Neural crest cell (in vitro differentiated cells): ENCODE data around the gene TMEM259. TPM values are rescaled to one million over a fixed set of nuclear protein-coding genes. Genes with fewer than 3 reads are reported as not detected.

Experiments
- DNase-seq: peaks from one replicate; pipeline ENCODE4 v3.0.0; 2021; ENCODE audit warnings: low read depth, mixed read lengths, low spot score
- H3K27ac Mint-ChIP-seq: one replicate; pipeline ENCODE4 v1.8.0; 2021; ENCODE audit warnings: mild to moderate bottlenecking, mixed read lengths; ENCODE audit not compliant: unreplicated experiment
- H3K27me3 Mint-ChIP-seq: 2 replicates; pipeline ENCODE4 v1.8.0; 2021; ENCODE audit warnings: low read depth, mild to moderate bottlenecking, mixed read lengths
- H3K36me3 Mint-ChIP-seq: 2 replicates; pipeline ENCODE4 v1.8.0; 2021; ENCODE audit warnings: low read depth, mild to moderate bottlenecking, mixed read lengths
- H3K4me1 Mint-ChIP-seq: 2 replicates; pipeline ENCODE4 v1.8.0; 2021; ENCODE audit warnings: mixed read lengths
- H3K4me3 Mint-ChIP-seq: one replicate; pipeline ENCODE4 v1.8.0; 2021; ENCODE audit warnings: mild to moderate bottlenecking, mixed read lengths
- H3K9me3 Mint-ChIP-seq: 2 replicates; pipeline ENCODE4 v1.8.0; 2021; ENCODE audit warnings: mixed read lengths
- CTCF ChIP-seq: fragments of 200-600 bp; sonication (generic); conservative IDR thresholded peaks from 2 replicates; pipeline ENCODE4 v1.5.0; 2021; ENCODE audit warnings: antibody characterized with exemption, mild to moderate bottlenecking
- total RNA-seq: library from RNA; stranded (reverse); gene quantifications from 2 replicates; pipeline ENCODE4 v1.2.1, GENCODE V29; 2021

Gene TMEM259
- total RNA-seq, 1 donor from 2014 or later = 170 TPM

- Mint-ChIP-seq H3K4me3 (peak overlapping the region; percentile 15), H3K4me1 (no peaks in the 10 kb centered on the region), H3K27ac (no peak overlapping the region), H3K27me3 (peaks cover 19% of the 10 kb centered on the region), H3K36me3 (peaks cover 7% of the 10 kb centered on the region), H3K9me3 (no peaks in the 10 kb centered on the region)
- DNase-seq = no peak
- no peak for TF ChIP-seq CTCF
These were observed 14.1 kb downstream of the TMEM259 start for GRCh38 chr19:1006711-1007398.

- no peaks in the 10 kb centered on the region for H3K9me3 Mint-ChIP-seq
- DNase-seq = no peak
- peaks cover 7% of the 10 kb centered on the region for H3K36me3 Mint-ChIP-seq
- TF ChIP-seq CTCF = no peak
- no peaks in the 10 kb centered on the region for H3K4me1 Mint-ChIP-seq
- no peak overlapping the region for H3K27ac Mint-ChIP-seq
- H3K27me3 Mint-ChIP-seq = peaks cover 31% of the 10 kb centered on the region
- no peak overlapping the region for H3K4me3 Mint-ChIP-seq
These were observed 15.9 kb downstream of the TMEM259 start for GRCh38 chr19:1004803-1005664.

GRCh38 chr19:1004204-1004802 is 16.6 kb downstream of the TMEM259 start:
- H3K36me3 Mint-ChIP-seq = peaks cover 7% of the 10 kb centered on the region
- TF ChIP-seq CTCF = no peak
- H3K4me3 Mint-ChIP-seq = peak overlapping the region; percentile 34
- DNase-seq = no peak
- H3K9me3 Mint-ChIP-seq = no peaks in the 10 kb centered on the region
- peaks cover under 1% of the 10 kb centered on the region for H3K4me1 Mint-ChIP-seq
- no peak overlapping the region for H3K27ac Mint-ChIP-seq
- H3K27me3 Mint-ChIP-seq = peaks cover 37% of the 10 kb centered on the region

GRCh38 chr19:1003283-1003682 is 17.6 kb downstream of the TMEM259 start:
- Mint-ChIP-seq H3K36me3 (peaks cover 7% of the 10 kb centered on the region), H3K27me3 (peaks cover 47% of the 10 kb centered on the region), H3K27ac (no peak overlapping the region), H3K4me3 (no peak overlapping the region), H3K4me1 (peaks cover 4% of the 10 kb centered on the region), H3K9me3 (no peaks in the 10 kb centered on the region)
- no peak for DNase-seq
- no peak for TF ChIP-seq CTCF

- Mint-ChIP-seq H3K4me3 (peak overlapping the region; percentile 35), H3K27ac (no peak overlapping the region), H3K9me3 (no peaks in the 10 kb centered on the region), H3K4me1 (peaks cover 4% of the 10 kb centered on the region), H3K36me3 (peaks cover 7% of the 10 kb centered on the region), H3K27me3 (peaks cover 54% of the 10 kb centered on the region)
- no peak for DNase-seq
- no peak for TF ChIP-seq CTCF
These were observed 18.3 kb downstream of the TMEM259 start for GRCh38 chr19:1002600-1002999.
